ENCODE data around the gene RAPGEF5. TPM values are rescaled to one million over a fixed set of nuclear protein-coding genes. Genes with fewer than 3 reads are reported as not detected.

The RAPGEF5 gene
- total RNA-seq, 2 donors from 2014 or later, result 66.5 to 70.8 TPM

- H3K9me3 ChIP-seq, result no peaks in the 10 kb centered on the region
- ATAC-seq (ENCODE audit: insufficient number of reproducible peaks, low FRiP score, low read depth), result no peak
- no peaks in the 10 kb centered on the region for H3K27me3 ChIP-seq (replicated peaks; ENCODE audit: insufficient read depth)
- H3K4me1 ChIP-seq (ENCODE audit: control insufficient read depth in 1 of 2, low read depth in 2 of 2), result no peaks in the 10 kb centered on the region
- TF ChIP-seq, protein P1, sequence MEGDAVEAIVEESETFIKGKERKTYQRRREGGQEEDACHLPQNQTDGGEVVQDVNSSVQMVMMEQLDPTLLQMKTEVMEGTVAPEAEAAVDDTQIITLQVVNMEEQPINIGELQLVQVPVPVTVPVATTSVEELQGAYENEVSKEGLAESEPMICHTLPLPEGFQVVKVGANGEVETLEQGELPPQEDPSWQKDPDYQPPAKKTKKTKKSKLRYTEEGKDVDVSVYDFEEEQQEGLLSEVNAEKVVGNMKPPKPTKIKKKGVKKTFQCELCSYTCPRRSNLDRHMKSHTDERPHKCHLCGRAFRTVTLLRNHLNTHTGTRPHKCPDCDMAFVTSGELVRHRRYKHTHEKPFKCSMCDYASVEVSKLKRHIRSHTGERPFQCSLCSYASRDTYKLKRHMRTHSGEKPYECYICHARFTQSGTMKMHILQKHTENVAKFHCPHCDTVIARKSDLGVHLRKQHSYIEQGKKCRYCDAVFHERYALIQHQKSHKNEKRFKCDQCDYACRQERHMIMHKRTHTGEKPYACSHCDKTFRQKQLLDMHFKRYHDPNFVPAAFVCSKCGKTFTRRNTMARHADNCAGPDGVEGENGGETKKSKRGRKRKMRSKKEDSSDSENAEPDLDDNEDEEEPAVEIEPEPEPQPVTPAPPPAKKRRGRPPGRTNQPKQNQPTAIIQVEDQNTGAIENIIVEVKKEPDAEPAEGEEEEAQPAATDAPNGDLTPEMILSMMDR (IDR thresholded peaks at IDR 0.05), result no peak
- no peak overlapping the region for H3K4me3 ChIP-seq
- DNase-seq (ENCODE audit: low spot score), result no peak
- H3K36me3 ChIP-seq, result no peaks in the 10 kb centered on the region
- H3K27ac ChIP-seq, result no peak overlapping the region
These were observed 115.1 kb downstream of the RAPGEF5 start for GRCh38 chr7:22241805-22242390.

DNA sequence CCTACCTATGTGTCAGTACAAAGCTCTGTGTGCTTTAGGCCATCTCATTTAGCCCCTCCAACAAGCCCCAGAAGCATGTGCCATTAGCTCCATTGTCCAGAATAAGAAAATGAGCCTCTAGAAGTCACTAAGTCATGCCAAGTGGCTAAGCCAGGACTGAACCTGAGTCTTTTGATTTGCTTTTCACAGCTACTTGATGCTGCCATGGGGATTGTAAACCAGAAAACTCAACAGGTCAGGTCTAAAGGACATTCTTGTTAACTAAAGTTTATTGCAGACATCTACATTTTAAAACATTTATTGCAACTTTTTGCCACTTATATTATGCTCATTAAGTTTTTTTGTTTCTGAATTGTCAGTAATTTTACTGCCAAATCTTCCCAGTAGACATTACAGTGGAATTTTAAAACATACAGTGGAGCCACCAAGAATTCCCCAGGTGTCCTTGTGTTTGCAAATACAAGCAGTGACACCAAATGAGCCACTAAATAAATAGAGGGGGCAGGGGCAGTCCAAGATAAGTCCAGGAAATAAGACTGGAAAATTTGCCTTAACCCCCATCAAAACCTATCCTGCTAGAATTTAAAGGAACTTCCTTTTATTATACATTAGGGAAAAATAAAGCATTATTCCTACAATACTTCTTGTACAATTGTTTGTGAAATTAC is 115.9 kb downstream of the RAPGEF5 start:
- H3K4me1 ChIP-seq (ENCODE audit: control insufficient read depth in 1 of 2, low read depth in 2 of 2), result no peaks in the 10 kb centered on the region
- no peak for DNase-seq (ENCODE audit: low spot score)

DNA sequence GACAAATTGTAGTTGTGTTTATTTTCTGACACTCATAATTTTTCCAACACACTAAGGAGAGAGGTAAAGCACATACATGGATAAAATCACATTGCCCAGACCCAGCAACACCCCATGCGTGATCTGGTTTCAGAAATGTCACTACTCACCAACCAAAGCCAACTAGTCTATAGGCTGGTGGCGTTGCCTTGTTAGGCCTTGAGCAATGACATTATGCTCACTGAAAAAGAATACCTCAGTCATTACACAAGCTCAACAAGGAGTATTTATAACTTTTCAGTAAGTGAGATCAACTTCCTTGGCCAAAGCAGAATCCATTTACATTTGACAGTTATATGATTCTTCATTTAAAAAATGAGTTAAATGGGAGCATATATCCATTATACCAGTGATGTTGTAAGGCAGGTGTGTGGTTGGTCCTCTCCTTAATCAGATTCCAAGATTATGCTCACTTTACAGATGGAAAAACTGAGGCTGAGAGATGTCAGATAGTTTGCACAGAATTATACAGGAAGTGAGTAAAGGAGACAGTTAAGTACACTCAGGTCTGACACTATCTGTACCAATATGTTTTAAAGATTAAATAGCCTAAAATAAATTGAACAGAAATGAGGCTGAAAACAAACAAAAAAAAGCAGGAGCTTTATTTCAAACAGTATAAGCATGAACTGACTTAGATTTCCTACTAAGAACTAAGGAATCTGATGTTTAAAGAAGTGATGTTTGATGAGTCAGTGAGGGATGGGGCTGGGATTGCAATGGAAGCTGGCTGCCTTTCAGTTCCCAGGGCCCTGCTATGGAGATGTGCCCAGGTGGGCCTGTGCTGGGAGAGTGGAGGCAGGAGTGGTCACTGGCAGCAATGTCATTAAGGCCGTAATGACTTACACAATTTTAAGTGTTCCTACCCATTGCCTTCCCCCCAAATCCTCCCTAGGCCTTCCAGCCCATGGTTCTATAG is 118.3 kb downstream of the RAPGEF5 start:
- H3K4me1 ChIP-seq (ENCODE audit: control insufficient read depth in 1 of 2, low read depth in 2 of 2), result peaks cover 14 to 16% of the 10 kb centered on the region in 2 donors
- H3K27ac ChIP-seq, result no peak overlapping the region
- H3K9me3 ChIP-seq, result no peaks in the 10 kb centered on the region
- DNase-seq (ENCODE audit: low spot score), result no peak
- H3K4me3 ChIP-seq, result no peak overlapping the region
- TF ChIP-seq, protein P1 (IDR thresholded peaks at IDR 0.05), result no peak
- H3K27me3 ChIP-seq (replicated peaks; ENCODE audit: insufficient read depth), result no peaks in the 10 kb centered on the region
- ATAC-seq (ENCODE audit: insufficient number of reproducible peaks, low FRiP score, low read depth), result no peak
- no peaks in the 10 kb centered on the region for H3K36me3 ChIP-seq

More for the DNA sequence above, 115.9 kb downstream of the RAPGEF5 start:
- Histone ChIP-seq H3K4me3 (no peak overlapping the region), H3K27ac (no peak overlapping the region), H3K9me3 (no peaks in the 10 kb centered on the region), H3K36me3 (no peaks in the 10 kb centered on the region), H3K27me3 (replicated peaks; ENCODE audit: insufficient read depth) (no peaks in the 10 kb centered on the region)
- TF ChIP-seq, protein P1 (IDR thresholded peaks at IDR 0.05), result no peak
- no peak for ATAC-seq (ENCODE audit: insufficient number of reproducible peaks, low FRiP score, low read depth)

- no peak for ATAC-seq (ENCODE audit: insufficient number of reproducible peaks, low FRiP score, low read depth)
- TF ChIP-seq, protein P1 (IDR thresholded peaks at IDR 0.05), result no peak
- H3K27ac ChIP-seq, result no peak overlapping the region
- H3K4me1 ChIP-seq (ENCODE audit: control insufficient read depth in 1 of 2, low read depth in 2 of 2), result peaks cover 16 to 36% of the 10 kb centered on the region in 2 donors
- H3K27me3 ChIP-seq (replicated peaks; ENCODE audit: insufficient read depth), result no peaks in the 10 kb centered on the region
- no peak for DNase-seq (ENCODE audit: low spot score)
- no peaks in the 10 kb centered on the region for H3K36me3 ChIP-seq
- H3K9me3 ChIP-seq, result no peaks in the 10 kb centered on the region
- H3K4me3 ChIP-seq, result no peak overlapping the region
These were observed 121.8 kb downstream of the RAPGEF5 start for GRCh38 chr7:22235134-22235533.

- TF ChIP-seq, protein P1 (IDR thresholded peaks at IDR 0.05), result no peak
- Histone ChIP-seq H3K4me1 (ENCODE audit: control insufficient read depth in 1 of 2, low read depth in 2 of 2) (peaks cover 20 to 45% of the 10 kb centered on the region in 2 donors), H3K4me3 (no peak overlapping the region), H3K27me3 (replicated peaks; ENCODE audit: insufficient read depth) (no peaks in the 10 kb centered on the region), H3K9me3 (no peaks in the 10 kb centered on the region), H3K36me3 (no peaks in the 10 kb centered on the region), H3K27ac (no peak overlapping the region)
- DNase-seq (ENCODE audit: low spot score) (no peak), ATAC-seq (ENCODE audit: insufficient number of reproducible peaks, low FRiP score, low read depth) (no peak)
These were observed 122.7 kb downstream of the RAPGEF5 start for GRCh38 chr7:22234227-22234626.
